ENCODE data around the gene NCAN. TPM values are rescaled to one million over a fixed set of nuclear protein-coding genes. Genes with fewer than 3 reads are reported as not detected.

The NCAN gene
- total and polyA plus RNA-seq, 2 of the 13 experiments (the other 11 are each of a cell fraction or from before 2014, with no cell fraction given), result not detected

DNA sequence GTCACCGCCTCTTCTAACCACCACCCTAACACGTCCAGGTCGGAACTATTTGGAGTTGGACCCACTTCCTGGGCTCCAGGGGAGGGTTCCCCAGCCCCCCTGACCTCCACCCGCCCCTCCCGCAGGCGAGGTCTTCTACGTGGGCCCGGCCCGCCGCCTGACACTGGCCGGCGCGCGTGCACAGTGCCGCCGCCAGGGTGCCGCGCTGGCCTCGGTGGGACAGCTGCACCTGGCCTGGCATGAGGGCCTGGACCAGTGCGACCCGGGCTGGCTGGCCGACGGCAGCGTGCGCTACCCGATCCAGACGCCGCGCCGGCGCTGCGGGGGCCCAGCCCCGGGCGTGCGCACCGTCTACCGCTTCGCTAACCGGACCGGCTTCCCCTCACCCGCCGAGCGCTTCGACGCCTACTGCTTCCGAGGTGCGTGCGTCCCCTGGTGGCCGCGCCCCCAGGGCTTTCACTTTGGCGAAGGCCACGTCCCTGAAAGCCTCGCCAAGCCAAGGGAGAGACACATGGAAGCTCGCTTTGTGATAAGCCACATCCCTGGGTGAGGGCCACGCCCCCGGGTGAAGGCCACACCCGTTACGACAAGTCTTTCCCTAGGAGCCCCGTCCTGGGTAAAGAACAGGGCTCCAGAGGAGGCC, 13.2 kb downstream of the NCAN start (continued):
- TF ChIP-seq ZNF703 (CRISPR knock-in tag; IDR thresholded peaks at IDR 0.05; ENCODE audit: borderline replicate concordance) (no peak), STAG1 (CRISPR knock-in tag; IDR thresholded peaks at IDR 0.05) (peak; percentile 74), ZNF501 (CRISPR knock-in tag; IDR thresholded peaks at IDR 0.05) (peak; percentile 73), CENPT (CRISPR knock-in tag; IDR thresholded peaks at IDR 0.05; ENCODE audit: low read depth) (peak; percentile 93), ZNF331 (CRISPR knock-in tag; IDR thresholded peaks at IDR 0.05) (peak; percentile 56; the same call in 1 of the 2 replicates), GFI1 (CRISPR knock-in tag; IDR thresholded peaks at IDR 0.05; ENCODE audit: borderline replicate concordance) (no peak; the same call in 1 of the 2 replicates), ZNF879 (CRISPR knock-in tag; IDR thresholded peaks at IDR 0.05) (no peak), ZNF160 (CRISPR knock-in tag; IDR thresholded peaks at IDR 0.05) (peak; percentile 32; the same call in 1 of the 2 replicates), TGIF2 (CRISPR knock-in tag; IDR thresholded peaks at IDR 0.05) (no peak; the same call in 1 of the 2 replicates), SKI (IDR thresholded peaks at IDR 0.05; ENCODE audit: partially characterized antibody) (peak; percentile 57), DMAP1 (CRISPR knock-in tag; IDR thresholded peaks at IDR 0.05) (peak; percentile 40; the same call in 1 of the 2 replicates), TAF1 (CRISPR knock-in tag; IDR thresholded peaks at IDR 0.05) (peak; percentile 41; the same call in 1 of the 2 replicates), ARNT2 (CRISPR knock-in tag; IDR thresholded peaks at IDR 0.05; ENCODE audit: low read depth) (peak; percentile 92), ZFP36L1 (CRISPR knock-in tag; IDR thresholded peaks at IDR 0.05) (no peak), ZNF713 (CRISPR knock-in tag; IDR thresholded peaks at IDR 0.05) (no peak), NRL (CRISPR knock-in tag; IDR thresholded peaks at IDR 0.05; ENCODE audit: borderline replicate concordance) (peak; percentile 75; the same call in 1 of the 2 replicates), ZNF563 (CRISPR knock-in tag; IDR thresholded peaks at IDR 0.05) (peak; percentile 86), REPIN1 (CRISPR knock-in tag; IDR thresholded peaks at IDR 0.05; ENCODE audit: borderline replicate concordance, low read depth) (peak; percentile 44; the same call in 1 of the 2 replicates)
- TF ChIP-seq, protein P1, sequence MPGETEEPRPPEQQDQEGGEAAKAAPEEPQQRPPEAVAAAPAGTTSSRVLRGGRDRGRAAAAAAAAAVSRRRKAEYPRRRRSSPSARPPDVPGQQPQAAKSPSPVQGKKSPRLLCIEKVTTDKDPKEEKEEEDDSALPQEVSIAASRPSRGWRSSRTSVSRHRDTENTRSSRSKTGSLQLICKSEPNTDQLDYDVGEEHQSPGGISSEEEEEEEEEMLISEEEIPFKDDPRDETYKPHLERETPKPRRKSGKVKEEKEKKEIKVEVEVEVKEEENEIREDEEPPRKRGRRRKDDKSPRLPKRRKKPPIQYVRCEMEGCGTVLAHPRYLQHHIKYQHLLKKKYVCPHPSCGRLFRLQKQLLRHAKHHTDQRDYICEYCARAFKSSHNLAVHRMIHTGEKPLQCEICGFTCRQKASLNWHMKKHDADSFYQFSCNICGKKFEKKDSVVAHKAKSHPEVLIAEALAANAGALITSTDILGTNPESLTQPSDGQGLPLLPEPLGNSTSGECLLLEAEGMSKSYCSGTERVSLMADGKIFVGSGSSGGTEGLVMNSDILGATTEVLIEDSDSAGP (CRISPR knock-in tag; IDR thresholded peaks at IDR 0.05; ENCODE audit: borderline replicate concordance), result peak; percentile 84
- TF ChIP-seq, protein P2, sequence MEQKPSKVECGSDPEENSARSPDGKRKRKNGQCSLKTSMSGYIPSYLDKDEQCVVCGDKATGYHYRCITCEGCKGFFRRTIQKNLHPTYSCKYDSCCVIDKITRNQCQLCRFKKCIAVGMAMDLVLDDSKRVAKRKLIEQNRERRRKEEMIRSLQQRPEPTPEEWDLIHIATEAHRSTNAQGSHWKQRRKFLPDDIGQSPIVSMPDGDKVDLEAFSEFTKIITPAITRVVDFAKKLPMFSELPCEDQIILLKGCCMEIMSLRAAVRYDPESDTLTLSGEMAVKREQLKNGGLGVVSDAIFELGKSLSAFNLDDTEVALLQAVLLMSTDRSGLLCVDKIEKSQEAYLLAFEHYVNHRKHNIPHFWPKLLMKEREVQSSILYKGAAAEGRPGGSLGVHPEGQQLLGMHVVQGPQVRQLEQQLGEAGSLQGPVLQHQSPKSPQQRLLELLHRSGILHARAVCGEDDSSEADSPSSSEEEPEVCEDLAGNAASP (CRISPR knock-in tag; IDR thresholded peaks at IDR 0.05; ENCODE audit: borderline replicate concordance), result peak; percentile 57; the same call in 1 of the 2 replicates
- TF ChIP-seq, protein P3, sequence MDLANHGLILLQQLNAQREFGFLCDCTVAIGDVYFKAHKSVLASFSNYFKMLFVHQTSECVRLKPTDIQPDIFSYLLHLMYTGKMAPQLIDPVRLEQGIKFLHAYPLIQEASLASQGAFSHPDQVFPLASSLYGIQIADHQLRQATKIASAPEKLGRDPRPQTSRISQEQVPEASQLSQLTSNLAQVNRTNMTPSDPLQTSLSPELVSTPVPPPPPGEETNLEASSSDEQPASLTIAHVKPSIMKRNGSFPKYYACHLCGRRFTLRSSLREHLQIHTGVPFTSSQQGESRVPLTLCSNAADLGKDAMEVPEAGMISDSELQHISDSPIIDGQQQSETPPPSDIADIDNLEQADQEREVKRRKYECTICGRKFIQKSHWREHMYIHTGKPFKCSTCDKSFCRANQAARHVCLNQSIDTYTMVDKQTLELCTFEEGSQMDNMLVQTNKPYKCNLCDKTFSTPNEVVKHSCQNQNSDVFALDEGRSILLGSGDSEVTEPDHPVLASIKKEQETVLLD (CRISPR knock-in tag; IDR thresholded peaks at IDR 0.05; ENCODE audit: low read depth), result 0 out of 2 replicates have a peak, but pooled peaks have one; percentile 20
- TF ChIP-seq, protein P4, sequence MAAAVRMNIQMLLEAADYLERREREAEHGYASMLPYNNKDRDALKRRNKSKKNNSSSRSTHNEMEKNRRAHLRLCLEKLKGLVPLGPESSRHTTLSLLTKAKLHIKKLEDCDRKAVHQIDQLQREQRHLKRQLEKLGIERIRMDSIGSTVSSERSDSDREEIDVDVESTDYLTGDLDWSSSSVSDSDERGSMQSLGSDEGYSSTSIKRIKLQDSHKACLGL (CRISPR knock-in tag; IDR thresholded peaks at IDR 0.05), result peak; percentile 70
- TF ChIP-seq, protein P5, sequence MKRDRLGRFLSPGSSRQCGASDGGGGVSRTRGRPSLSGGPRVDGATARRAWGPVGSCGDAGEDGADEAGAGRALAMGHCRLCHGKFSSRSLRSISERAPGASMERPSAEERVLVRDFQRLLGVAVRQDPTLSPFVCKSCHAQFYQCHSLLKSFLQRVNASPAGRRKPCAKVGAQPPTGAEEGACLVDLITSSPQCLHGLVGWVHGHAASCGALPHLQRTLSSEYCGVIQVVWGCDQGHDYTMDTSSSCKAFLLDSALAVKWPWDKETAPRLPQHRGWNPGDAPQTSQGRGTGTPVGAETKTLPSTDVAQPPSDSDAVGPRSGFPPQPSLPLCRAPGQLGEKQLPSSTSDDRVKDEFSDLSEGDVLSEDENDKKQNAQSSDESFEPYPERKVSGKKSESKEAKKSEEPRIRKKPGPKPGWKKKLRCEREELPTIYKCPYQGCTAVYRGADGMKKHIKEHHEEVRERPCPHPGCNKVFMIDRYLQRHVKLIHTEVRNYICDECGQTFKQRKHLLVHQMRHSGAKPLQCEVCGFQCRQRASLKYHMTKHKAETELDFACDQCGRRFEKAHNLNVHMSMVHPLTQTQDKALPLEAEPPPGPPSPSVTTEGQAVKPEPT (CRISPR knock-in tag; IDR thresholded peaks at IDR 0.05; ENCODE audit: low read depth), result peak; percentile 80

Data from HepG2 (cell line).